NCI-H2107 treated with DMSO at 0.1 percent for 48 hours (cell line): ENCODE data around the gene BCAP29.
"Not testable (repeated sequence)": the region's sequence is repeated elsewhere in the genome, so short reads cannot be mapped to it uniquely, and the experiment has no call there.

Source experiments
- DNase-seq: peaks from one replicate; lab custom pipeline; 2025; ENCODE audit not compliant: unreplicated experiment; lab: John Stamatoyannopoulos, UW

Gene BCAP29, protein sequence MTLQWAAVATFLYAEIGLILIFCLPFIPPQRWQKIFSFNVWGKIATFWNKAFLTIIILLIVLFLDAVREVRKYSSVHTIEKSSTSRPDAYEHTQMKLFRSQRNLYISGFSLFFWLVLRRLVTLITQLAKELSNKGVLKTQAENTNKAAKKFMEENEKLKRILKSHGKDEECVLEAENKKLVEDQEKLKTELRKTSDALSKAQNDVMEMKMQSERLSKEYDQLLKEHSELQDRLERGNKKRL

DNA sequence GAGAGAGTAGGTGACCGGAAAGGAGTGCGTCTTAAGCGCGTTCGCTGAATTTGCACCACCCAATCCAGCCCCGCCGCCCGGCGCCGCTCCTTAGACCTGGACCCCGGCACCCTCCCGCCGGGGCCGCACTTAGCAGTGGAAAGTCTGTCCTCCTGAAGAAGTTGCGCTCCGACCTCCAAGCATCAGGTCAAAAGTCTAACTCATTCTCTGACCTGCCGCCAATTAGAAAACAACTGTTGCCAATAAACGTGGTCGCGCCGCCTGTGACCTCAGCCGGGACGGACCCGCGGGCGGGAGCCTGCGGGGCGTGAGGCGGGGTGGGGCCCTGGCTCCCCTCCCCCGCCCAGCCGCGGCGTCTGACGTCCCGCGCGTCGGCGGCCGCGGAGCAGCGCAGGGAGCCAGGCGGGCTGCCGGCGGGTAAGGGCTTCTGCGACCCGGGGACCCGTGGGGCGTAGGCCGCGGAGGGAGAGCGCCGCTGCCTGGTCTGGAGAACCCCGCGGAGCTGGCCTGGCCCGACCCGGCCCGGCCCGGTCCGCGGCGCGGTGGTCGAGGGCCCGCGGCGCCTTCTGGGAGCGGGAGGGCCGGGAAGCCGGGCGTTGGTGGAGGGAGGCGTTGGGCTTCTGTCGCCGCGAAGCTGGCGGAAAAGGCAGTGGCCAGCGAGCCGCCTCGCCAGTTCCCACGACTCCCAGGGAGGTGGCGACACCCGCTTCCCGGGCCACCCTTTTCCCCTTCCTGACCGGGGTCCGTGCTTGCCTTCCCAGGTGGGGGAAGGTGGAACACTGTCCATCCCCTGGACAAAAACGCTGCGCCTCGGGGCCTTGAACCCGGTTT lies at the start of gene BCAP29:
Gene BCAP29 (plus strand): TSS at position 362 of the 831 bp plus-strand sequence. CDS start 527 bp downstream, outside the sequence.
- DNase-seq: no peak

DNA sequence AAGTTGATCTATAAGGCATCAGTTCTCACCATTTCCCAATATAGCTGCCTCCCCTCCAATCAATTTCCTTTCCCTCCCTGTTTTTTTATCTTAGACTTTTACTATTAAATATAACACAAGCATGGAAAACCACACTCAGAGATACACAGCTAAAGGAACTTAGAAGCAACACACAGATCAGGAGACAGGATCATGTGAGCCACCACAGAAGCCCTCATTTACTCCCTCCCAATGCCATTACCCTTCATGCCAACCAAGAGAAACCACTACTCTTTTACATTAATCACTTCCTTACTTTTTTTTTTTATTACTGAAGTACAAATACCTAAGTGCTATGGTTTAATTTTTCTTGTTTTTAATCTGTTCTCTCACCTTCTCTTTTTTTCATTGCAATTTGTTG lies 49.3 kb upstream of the BCAP29 start:
- DNase-seq: no peak

DNA sequence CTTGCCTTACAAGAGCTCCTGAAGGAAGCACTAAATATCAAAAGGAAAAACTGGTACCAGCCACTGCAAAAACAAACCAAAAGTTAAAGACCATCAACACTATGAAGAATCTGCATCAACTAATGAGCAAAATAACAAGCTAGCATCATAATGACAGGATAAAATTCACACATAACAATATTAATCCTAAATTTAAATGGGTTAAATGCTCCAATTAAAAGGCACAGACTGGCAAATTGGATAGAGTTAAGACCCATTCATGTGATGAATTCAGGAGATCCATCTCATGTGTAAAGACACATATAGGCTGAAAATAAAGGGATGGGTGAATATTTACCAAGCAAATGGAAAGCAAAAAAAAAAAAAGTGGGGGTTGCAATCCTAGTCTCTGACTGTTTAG lies 45.9 kb upstream of the BCAP29 start:
- DNase-seq: no peak

DNA sequence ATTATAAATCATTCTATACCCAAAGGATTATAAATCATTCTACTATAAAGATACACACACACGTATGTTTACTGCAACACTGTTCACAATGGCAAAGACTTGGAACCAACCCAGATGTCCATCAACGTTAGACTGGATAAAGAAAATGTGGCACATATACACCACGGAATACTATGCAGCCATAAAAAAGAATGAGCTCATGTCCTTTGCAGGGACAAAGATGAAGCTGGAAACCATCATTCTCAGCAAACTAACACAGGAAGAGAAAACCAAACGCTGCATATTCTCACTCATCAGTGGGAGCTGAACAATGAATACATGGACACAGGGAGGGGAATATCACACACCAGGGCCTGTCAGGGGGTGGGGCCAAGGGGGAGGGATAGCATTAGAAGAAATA lies 42.8 kb upstream of the BCAP29 start:
- DNase-seq: not testable (repeated sequence)

DNA sequence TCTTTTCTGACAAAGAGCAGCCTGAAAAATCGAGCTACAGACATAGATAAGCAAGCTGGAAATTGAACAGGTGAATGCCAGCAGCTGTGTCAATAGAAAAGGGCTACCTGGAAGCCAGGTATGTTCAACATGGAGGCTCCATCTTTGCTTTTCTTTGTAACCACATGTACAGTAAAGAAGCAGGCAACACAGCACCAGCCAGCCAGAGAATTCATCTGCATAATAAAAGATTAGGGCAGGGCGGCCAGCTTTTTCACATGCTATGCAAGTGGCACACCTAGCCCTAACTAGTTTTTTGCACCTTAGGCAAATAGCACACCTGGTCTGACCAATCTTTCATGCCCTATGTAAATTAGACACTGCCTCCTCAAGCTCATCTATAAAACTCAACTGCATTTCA lies 42.0 kb upstream of the BCAP29 start:
- peak; percentile 78 for DNase-seq

DNA sequence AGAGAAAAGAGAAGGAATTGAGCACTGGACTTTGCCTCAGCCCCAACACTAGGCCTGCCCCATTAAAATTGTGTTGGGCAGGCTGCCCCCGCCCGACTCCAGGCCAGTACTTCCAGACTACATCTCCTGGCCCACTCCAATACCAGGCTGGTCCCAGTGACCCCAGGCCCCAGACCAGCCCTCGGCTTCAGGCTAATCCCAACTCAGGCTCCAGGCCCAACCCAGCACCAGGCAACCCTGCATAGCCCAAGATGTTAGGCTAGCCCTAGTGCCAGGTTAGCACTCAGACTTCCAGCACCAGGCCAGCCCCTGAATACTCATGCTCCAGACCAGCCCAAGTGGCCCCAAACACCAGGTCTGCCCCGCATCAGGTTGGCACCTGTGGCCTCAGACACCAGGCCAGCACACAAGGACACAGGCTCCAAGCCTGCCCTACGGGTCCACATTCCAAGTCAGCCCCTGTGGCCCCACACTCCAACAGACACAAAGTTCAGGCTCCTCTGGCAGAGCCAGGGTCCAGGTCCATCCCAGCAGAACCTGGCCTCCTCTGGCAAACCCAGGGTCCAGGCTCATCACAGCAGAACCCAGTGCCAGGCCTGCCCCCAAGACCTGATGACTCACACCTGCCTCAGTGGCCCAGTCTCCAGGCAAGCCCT lies 36.6 kb upstream of the BCAP29 start:
- DNase-seq: no peak

DNA sequence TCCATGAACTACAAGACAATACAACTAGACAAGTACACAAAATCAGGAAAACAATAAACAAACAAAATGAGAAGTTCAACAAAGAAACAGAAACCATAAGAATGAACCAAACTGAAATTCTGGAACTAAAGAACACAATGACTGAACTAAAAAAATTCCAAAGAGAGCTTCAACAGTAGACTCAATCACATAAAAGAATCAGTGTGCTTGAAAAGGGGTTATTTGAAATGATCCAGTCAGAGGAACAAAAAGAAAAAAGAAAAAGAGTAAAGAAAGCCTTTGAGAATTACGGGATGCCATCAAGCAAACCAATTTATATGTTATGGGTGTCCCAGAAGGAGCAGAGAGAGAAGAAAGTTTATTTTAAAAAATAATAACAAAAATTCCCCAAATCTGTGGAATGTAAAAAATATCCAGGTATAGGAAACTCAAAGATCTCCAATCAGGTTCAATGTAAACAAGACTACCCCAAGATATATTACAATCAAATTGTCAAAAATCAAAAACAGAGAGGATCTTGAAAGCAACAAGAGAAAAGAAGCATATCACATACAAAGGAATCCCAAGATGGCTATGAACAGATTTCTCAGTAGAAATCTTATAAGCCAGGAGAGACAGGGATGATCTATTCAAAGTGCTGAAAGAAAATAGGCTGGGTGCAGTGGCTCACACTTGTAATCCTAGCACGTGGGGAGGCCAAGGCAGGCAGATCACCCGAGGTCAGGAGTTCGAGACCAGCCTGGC lies 35.0 kb upstream of the BCAP29 start:
- DNase-seq: no peak

DNA sequence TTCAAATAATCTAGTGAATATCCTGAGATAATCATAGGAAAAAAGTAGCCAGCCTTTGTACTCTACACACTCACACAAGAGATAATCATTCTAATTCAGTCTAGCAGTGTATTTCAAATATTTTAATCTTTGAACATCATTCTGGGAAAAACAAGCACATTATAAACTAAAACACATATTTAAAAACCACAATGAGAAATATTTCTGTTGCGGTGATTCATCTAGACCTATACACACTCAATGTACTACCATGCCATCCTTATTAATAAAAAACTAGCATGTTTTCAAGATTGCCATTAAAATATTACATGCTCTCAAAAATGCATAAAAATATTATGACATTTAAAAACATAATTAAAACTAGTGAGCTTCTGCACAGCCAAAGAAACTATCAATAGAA lies 28.1 kb upstream of the BCAP29 start:
- no peak for DNase-seq

DNA sequence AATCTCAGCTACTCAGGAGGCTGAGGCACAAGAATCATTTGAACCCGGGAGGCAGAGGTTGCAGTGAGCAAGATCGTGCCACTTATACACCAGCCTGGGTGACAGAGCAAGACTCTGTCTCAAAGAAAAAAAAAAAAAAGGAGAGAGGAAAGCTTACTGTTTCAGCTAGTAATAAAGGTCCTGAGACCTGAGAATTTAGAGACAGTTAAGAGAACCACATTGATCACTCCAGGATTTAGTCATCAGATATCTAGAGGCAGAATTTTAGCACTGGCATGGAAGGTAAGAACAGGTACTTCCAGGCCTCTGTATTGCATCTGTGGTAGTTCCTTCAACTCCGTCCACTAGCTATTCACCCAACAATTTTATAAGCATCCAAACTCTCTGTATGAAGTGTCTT lies 24.2 kb upstream of the BCAP29 start:
- DNase-seq: no peak

DNA sequence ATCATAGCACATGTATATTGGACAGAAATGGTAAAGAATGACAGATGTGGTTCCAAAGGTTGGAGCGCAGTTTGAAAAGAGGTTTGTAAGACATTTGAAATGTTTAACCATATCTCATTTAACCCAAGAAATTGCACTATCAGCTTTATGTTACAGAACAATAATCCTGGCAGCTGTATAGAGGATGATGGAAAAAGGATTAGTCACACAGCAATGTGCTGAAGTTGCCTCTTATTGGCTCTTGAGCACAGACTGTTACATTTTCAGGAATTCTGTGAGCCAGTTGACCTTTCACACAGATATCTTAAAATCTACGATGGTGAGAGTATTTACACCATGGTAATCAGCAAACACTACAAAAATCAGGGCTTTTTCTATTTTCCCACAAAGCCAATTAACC lies 20.2 kb upstream of the BCAP29 start:
- no peak for DNase-seq

DNA sequence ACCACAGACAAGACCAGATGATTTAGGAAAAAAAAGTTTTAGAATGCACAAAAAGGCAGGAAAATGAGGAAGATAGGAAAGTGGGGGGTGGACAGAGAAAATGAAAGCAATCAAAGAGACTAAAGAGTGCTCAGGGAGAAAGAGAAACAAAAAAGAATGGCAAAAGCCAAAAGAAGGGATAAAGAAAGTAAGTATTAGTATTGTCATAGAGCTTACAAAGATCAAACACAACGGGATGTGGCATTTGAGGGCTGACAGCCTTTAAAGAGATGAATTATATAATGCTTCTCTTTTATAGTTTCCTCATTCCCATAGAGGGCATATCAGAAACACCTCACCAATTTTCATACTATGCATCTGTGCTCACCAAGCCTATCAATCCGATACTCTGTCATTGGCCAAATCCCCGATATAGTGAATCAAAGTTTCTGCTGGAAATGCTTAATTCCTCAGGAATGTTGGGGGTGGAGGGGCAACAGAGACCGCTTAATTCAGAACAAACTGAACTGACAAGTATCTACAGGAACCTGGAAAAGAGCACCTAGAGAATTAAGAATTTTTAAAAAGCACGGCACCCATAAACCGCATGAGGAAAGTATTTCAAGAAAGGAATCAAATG lies 19.0 kb upstream of the BCAP29 start:
- no peak for DNase-seq

DNA sequence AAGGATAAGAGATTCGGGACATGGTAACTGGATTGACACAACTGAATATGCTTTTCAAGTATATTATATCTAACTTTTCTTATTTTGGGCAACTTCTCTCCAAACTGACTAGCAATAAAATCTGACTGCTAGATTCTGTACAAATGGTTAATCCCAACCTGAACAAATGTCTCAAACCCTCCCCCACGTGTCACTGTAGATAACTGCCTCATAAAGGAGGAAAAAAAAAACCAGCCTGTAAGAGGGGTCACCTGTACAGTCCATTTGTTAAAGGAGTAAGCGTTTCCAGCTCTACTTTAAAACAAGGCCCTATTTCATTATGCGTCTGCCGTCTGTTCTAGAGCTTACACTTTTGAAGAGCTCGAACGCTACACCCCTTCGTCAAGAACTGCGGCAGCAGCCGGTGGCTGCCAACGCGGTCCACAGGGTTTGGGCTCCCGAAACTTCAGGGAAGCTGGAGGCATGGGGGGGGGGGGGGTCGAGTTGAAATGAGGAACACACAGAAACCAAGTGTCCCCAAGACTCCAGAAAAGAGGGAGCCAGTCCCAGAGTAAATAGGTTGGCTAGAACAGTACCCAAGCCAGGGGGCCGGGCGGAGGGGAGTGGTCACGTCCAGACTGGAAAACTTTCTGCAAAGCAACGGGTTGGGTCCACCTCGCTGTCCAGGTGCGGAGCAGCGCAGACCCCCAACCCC lies 16.8 kb upstream of the BCAP29 start:
- DNase-seq: peak; percentile 50

DNA sequence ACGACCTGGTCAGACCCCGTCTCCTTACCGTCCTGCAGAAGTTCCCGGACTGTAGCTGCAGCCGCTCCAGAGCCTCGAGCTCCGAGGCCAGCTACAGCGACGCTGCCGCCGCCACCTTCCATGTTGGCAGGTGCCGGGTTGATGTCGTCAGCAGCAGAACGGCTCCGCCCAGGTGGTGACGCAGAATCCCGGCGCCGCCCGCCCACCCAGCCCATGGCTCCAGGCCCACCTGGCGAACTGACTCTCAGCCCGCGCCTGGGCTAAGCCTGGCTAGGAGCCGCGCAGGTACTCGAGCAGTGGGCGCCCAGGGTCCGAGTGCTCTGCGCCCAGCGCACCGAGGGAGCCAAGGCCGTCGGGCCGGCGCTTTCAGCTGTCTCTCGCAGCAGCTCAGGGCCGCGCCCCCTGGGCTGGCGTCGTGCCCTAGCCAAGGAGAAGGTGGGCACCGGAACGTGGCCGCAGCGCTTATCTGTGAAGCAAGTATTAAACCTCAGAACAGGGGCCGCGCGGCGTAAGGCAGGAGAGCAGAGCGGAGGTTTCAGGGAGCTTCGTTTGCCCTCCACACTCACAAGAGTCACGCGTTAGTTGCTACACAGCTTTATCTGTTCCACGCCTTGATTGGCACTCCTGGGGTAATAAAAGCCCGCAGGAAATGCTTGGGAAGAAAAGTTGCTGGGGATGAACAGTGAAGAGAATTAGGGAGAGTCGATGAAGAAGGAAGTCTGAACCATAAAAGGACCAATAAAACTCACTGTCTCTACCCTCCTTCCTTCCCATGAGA lies 16.1 kb upstream of the BCAP29 start, which contains the start of the genes COG5 and DUS4L:
Gene COG5 (minus strand): TSS at position 146 of the 778 bp plus-strand sequence. CDS start 24 bp downstream, at position 122.
Gene DUS4L (plus strand): TSS at position 197 of the 778 bp plus-strand sequence. CDS start 3,100 bp downstream, outside the sequence.
- DNase-seq: peak; percentile 63

DNA sequence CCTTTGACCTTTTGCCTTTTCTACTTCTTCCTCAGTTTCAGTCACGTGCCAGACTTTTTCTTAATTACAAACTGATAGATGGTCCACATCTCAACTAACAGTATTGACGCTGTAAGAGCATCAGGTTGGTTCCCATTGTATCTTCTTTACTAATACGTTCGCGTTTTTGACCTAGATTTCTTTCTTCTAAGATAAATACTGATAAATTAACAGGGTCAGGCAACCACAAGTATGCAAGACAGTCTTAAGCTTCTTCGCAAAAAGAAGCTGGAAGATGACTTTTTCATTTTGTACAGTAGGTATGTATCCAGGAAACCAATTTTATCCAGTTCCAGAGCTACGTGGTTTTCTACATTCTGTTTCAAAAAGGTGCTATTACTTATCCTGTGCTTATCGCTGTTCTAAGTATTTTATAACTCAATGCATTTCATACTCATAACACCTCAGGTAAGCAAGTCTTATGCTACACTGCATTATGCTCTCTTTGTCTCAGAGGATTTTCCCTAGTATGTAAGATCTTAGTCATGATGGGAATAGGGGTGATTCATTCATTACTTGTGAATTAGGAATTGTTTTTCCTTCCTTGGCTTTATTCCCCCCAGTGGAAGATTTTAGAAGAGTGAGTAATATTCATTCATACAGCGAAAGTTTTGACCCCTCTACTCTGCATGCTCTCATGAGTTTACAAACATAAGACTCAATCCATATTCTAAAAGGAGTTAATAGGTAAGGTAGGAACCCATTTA lies 15.3 kb upstream of the BCAP29 start:
- no peak for DNase-seq

DNA sequence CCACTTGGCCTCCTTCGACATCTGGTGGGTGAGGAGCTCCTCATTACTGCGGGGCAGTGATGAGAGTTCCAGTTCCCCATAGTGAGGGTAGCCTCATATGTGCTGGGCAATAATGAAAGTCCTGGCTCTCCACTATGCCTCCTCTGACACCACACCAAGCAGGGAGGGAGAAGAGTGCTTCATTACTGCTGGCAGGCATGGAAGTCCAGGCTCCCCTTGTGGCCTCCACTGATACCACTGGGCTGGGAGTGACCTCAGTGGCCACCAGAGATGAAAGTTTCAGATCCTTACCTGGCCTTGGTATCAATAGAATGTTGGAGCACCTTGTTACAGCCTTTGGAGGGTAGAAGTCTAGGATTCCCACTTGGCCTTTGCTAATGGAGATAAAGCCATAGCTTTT lies 9.7 kb upstream of the BCAP29 start:
- DNase-seq: no peak

DNA sequence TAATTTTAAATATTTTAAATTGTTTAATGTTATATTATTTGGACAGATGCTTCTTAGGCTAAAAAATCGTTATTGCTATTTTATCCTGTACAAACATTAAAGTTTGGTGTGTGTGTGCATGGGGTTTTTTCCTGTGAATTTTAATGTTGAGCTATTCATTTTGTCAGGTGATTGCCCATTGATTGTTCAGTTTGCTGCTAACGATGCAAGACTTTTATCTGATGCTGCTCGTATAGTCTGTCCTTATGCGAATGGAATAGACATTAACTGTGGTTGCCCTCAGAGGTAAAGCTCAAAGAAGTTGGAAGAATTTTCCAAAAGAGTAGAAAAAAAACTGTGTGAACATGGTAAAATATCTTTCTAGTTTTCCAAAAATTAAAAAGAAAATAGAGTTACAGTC lies 6.5 kb upstream of the BCAP29 start:
- DNase-seq: no peak

DNA sequence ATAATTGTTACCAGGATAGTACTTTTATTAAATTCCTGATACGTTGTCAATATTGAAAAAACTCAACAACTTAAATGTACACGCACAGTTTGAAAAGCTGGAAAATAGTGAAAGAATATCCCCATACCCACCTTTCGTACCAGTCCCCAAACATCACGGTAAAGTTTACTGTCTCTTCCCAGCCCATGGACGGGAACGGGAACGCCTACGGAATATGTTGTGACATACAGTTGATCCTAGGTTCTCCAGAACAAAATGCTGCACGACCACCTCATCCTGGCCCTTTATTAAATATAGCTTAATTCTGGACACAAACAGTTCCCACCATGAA lies 527 bp upstream of the BCAP29 start:
- no peak for DNase-seq

DNA sequence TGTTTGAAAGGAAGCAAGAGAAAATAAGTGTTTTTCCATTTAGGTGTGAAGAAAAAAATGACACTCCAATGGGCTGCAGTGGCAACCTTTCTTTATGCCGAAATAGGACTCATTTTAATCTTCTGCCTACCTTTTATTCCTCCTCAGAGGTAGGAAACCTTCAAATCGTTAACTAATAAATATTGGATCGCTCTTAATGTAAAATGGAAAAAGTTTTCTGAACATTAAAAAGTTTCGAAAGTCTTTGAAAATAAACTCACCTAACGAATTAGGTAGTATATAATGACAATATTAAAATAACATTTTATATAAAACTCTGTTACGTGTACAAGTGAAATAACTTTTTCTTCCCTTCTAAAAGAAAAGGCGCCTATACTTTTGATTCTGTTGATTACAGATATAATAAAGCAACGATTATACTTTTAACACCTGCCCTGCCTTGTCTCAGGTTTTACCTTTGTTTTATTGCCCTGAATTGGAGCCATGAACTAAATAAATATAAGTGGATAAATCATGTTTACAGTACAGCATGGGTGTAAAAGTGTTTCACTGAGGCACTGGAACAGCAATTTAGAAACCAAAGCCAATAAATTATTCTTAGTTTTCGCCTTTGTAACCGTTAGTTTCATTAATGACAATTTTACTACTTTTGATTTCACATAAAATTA lies 804 bp downstream of the BCAP29 start:
- DNase-seq: no peak
